Activated CD8-positive, alpha-beta T cell treated with anti-CD3 and anti-CD28 coated beads, Interleukin-2, amount 10 ng/mL, durations not matched to agents 7 days and 5 days (primary cell): Measurements from ENCODE around the gene GBP2. TPM values are rescaled to one million over a fixed set of nuclear protein-coding genes. Genes with fewer than 3 reads are reported as not detected.
"Not testable (repeated sequence)": the region's sequence is repeated elsewhere in the genome, so short reads cannot be mapped to it uniquely, and the experiment has no call there.

Source experiments
- ATAC-seq: fragments of 150-1000 bp; cut with Tn5 transposase; one replicate; pipeline ENCODE4 v1.10.0; 2021; ENCODE audit warnings: moderate library complexity
- CTCF ChIA-PET: fragments of 350-600 bp; sonication (Branson Sonifier 250); formaldehyde crosslinking; loops from one replicate; lab custom pipeline; 2021; ENCODE audit warnings: antibody characterized with exemption; lab: Charles Lee
- POLR2A ChIA-PET: fragments of 350-600 bp; sonication (Branson Sonifier 250); formaldehyde crosslinking; loops from one replicate; lab custom pipeline; 2021; ENCODE audit warnings: antibody characterized with exemption; lab: Charles Lee
- DNase-seq: peaks from one replicate; pipeline ENCODE4 v3.0.0-alpha.2; 2020
- H3K27ac Mint-ChIP-seq: one replicate; pipeline ENCODE4 v1.8.0; 2021; ENCODE audit warnings: mild to moderate bottlenecking, mixed read lengths
- H3K27me3 Mint-ChIP-seq: one replicate; pipeline ENCODE4 v1.8.0; 2021; ENCODE audit warnings: low read depth, mixed read lengths
- H3K36me3 Mint-ChIP-seq: one replicate; pipeline ENCODE4 v1.8.0; 2021; ENCODE audit warnings: low read depth, mixed read lengths
- H3K4me1 Mint-ChIP-seq: one replicate; pipeline ENCODE4 v1.8.0; 2021; ENCODE audit warnings: low read depth, mixed read lengths
- H3K4me3 Mint-ChIP-seq: one replicate; pipeline ENCODE4 v1.8.0; 2021; ENCODE audit warnings: mild to moderate bottlenecking, mixed read lengths
- H3K9me3 Mint-ChIP-seq: one replicate; pipeline ENCODE4 v1.8.0; 2022; ENCODE audit warnings: mixed read lengths; ENCODE audit not compliant: insufficient read depth
- total RNA-seq, 2 experiments: library from RNA; stranded (reverse); gene quantifications; one replicate each; pipeline ENCODE4 v1.2.3, GENCODE V29; 2021

GBP2 gene
- total RNA-seq, 2 experiments from 2014 or later = 95.8 to 97.4 TPM

DNA sequence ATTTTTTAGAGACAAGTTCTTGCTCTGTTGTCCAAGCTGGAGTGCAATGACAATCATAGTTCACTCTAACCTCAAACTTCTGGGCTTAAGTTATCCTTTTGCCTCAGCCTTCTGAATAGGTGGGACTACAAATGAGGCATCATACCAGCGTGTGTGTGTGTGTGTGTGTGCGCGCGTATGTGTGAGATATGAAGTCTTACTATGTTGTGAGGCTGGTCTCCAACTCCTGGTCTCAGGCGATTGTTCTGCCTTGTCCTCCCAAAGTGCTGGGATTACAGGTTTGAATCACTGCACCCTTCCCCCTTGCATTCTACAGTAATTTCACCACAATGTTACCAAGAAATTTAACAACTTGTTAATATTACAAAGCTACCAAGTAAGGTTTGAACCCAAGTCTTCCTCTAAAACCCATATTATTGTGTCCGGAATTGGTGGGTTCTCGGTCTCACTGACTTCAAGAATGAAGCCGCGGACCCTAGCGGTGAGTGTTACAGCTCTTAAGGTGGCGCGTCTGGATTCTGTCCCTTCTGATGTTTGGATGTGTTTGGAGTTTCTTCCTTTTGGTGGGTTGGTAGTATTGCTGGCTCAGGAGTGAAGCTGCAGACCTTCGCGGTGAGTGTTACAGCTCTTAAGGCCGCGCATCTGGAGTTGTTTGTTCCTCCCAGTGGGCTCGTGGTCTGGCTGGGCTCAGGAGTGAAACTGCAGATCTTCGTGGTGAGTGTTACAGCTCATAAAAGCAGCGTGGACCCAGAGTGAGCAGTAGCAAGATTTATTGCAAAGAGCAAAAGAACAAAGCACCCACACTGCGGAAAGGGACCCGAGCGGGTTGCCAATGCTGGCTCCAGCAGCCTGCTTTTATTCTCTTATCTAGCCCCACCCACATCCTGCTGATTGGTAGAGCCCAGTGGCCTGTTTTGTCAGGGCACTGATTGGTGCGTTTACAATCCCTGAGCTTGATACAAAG, 970 bp upstream of the GBP2 start:
- peak overlapping the region; percentile 99 for H3K27ac Mint-ChIP-seq

GRCh38 chr1:89125240-89125912, 538 bp downstream of the GBP2 start:
- Mint-ChIP-seq H3K36me3 (peaks cover 53% of the 10 kb centered on the region), H3K4me1 (peaks cover 62% of the 10 kb centered on the region), H3K4me3 (peak overlapping the region; percentile 93)

More for the DNA sequence above, 970 bp upstream of the GBP2 start:
- not testable (repeated sequence) for H3K9me3 Mint-ChIP-seq, H3K27me3 Mint-ChIP-seq
- H3K36me3 Mint-ChIP-seq = peaks cover 46% of the 10 kb centered on the region
- H3K4me3 Mint-ChIP-seq = peak overlapping the region; percentile 81
- peaks cover 58% of the 10 kb centered on the region for H3K4me1 Mint-ChIP-seq
- POLR2A ChIA-PET = interaction anchor here (0.6 to 4.3 kb wide), 34 partner anchors 9 to 717 kb away, joined by 3 to 46 read pairs (median 5); partner anchors contain the start of genes GBP1, GBP3, GBP4 and GBP6
- DNase-seq (peak; percentile 86), ATAC-seq (peak; percentile 40)
- CTCF ChIA-PET = interaction anchor here (0.7 to 2.3 kb wide), 16 partner anchors 8 to 232 kb away, joined by 3 to 17 read pairs (median 4); partner anchors contain the start of genes GBP4 and GBP5

DNA sequence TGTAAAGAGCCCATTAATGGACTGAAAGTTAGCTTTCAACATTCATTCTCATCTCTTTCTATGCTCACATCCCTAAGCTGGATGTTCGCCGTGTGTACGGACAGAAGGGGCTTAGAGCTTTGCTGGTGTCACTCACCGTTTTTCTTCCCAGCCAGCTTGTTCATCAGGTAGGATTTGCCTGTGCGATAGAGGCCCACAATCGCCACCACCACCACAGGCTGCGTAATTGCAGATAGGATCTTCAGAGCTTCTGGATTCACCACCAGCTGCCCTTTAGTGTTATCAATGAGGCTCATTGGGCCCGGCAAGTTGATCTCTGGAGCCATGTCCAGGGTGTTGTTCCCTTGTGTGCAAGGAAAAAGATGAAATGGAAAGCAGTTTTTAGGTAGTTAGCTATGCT, 4.3 kb downstream of the GBP2 start:
- ChIA-PET POLR2A (no interaction called here), CTCF (interaction anchor here (1.0 to 1.6 kb wide), 2 partner anchors 138 to 237 kb away, joined by 3 read pairs; no protein-coding TSS in a partner anchor)
- no peak overlapping the region for H3K4me3 Mint-ChIP-seq
- no peak overlapping the region for H3K27ac Mint-ChIP-seq
- no peak for ATAC-seq
- H3K4me1 Mint-ChIP-seq = peaks cover 33% of the 10 kb centered on the region
- DNase-seq = no peak
- peaks cover 33% of the 10 kb centered on the region for H3K36me3 Mint-ChIP-seq
- no peaks in the 10 kb centered on the region for H3K27me3 Mint-ChIP-seq
- no peaks in the 10 kb centered on the region for H3K9me3 Mint-ChIP-seq

More at GRCh38 chr1:89125240-89125912, 538 bp downstream of the GBP2 start:
- peak overlapping the region; percentile 96 for H3K27ac Mint-ChIP-seq
- POLR2A ChIA-PET = interaction anchor here (0.7 to 4.3 kb wide), 14 partner anchors 9 to 233 kb away, joined by 3 to 46 read pairs (median 10); partner anchors contain the start of genes GBP1, GBP3 and GBP4
- DNase-seq (no peak), ATAC-seq (peak; percentile 14)
- CTCF ChIA-PET = interaction anchor here (1.2 to 2.3 kb wide), 4 partner anchors 7 to 151 kb away, joined by 3 to 9 read pairs (median 4); partner anchors contain the start of gene GBP4
- no peaks in the 10 kb centered on the region for H3K27me3 Mint-ChIP-seq
- H3K9me3 Mint-ChIP-seq = peaks cover 3% of the 10 kb centered on the region

GRCh38 chr1:89114662-89115061, 11.3 kb downstream of the GBP2 start:
- no peak for DNase-seq
- Mint-ChIP-seq H3K4me3 (no peak overlapping the region), H3K27me3 (no peaks in the 10 kb centered on the region), H3K27ac (no peak overlapping the region), H3K36me3 (peaks cover 57% of the 10 kb centered on the region), H3K4me1 (peaks cover 11% of the 10 kb centered on the region), H3K9me3 (peaks cover 8% of the 10 kb centered on the region)
- ChIA-PET POLR2A (interaction anchor here (2.0 kb wide), 1 partner anchor 12 kb away, joined by 13 read pairs; the partner anchor contains the start of gene GBP2), CTCF (no interaction called here)
- peak; percentile 28 for ATAC-seq

GRCh38 chr1:89112871-89113613, 12.9 kb downstream of the GBP2 start:
- no peak overlapping the region for H3K4me3 Mint-ChIP-seq
- H3K27me3 Mint-ChIP-seq = no peaks in the 10 kb centered on the region
- peaks cover 10% of the 10 kb centered on the region for H3K9me3 Mint-ChIP-seq
- CTCF ChIA-PET = interaction anchor here (0.9 kb wide), 1 partner anchor 36 kb away, joined by 3 read pairs; no protein-coding TSS in a partner anchor
- POLR2A ChIA-PET = interaction anchor here (0.5 to 1.5 kb wide), 5 partner anchors 11 to 49 kb away, joined by 3 to 4 read pairs (median 3); partner anchors contain the start of gene GBP1
- ATAC-seq (no peak), DNase-seq (no peak)
- H3K36me3 Mint-ChIP-seq = peaks cover 73% of the 10 kb centered on the region
- H3K4me1 Mint-ChIP-seq = peaks cover 11% of the 10 kb centered on the region
- no peak overlapping the region for H3K27ac Mint-ChIP-seq

- CTCF ChIA-PET = no interaction called here
- no peak for DNase-seq
- Mint-ChIP-seq H3K9me3 (peaks cover 9% of the 10 kb centered on the region), H3K27ac (no peak overlapping the region), H3K36me3 (peaks cover 76% of the 10 kb centered on the region), H3K27me3 (no peaks in the 10 kb centered on the region), H3K4me3 (no peak overlapping the region), H3K4me1 (no peaks in the 10 kb centered on the region)
- no peak for ATAC-seq
- POLR2A ChIA-PET = no interaction called here
Measured at GRCh38 chr1:89104687-89105086, 21.2 kb downstream of the GBP2 start.

GRCh38 chr1:89104147-89104546, 21.8 kb downstream of the GBP2 start:
- Mint-ChIP-seq H3K4me3 (no peak overlapping the region), H3K4me1 (no peaks in the 10 kb centered on the region), H3K9me3 (peaks cover 9% of the 10 kb centered on the region), H3K27me3 (no peaks in the 10 kb centered on the region), H3K27ac (no peak overlapping the region), H3K36me3 (peaks cover 71% of the 10 kb centered on the region)
- ATAC-seq (no peak), DNase-seq (no peak)
- CTCF ChIA-PET = no interaction called here
- POLR2A ChIA-PET = no interaction called here

DNA sequence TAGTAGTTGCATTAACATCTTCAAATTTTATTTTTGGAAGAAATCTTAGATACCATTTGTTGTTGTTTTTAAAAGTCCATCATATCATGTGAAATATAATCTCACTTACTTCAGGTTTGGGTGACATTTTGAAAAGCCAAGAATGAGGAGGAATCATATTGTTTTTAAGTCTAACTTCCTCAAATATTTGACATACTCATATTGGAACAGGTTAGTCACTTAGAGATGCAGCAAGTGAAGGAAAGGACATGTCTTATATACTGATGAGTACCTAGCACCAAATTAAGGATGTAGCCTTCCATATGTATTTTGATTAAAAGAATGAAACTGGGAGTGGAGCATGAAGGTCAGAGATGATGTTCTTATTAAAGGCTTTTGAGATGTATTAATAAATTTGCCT, 23.9 kb downstream of the GBP2 start:
- ATAC-seq = no peak
- CTCF ChIA-PET = no interaction called here
- no peaks in the 10 kb centered on the region for H3K27me3 Mint-ChIP-seq
- peaks cover 52% of the 10 kb centered on the region for H3K36me3 Mint-ChIP-seq
- no peak overlapping the region for H3K27ac Mint-ChIP-seq
- POLR2A ChIA-PET = no interaction called here
- no peak for DNase-seq
- peaks cover 11% of the 10 kb centered on the region for H3K9me3 Mint-ChIP-seq
- H3K4me1 Mint-ChIP-seq = no peaks in the 10 kb centered on the region
- no peak overlapping the region for H3K4me3 Mint-ChIP-seq

DNA sequence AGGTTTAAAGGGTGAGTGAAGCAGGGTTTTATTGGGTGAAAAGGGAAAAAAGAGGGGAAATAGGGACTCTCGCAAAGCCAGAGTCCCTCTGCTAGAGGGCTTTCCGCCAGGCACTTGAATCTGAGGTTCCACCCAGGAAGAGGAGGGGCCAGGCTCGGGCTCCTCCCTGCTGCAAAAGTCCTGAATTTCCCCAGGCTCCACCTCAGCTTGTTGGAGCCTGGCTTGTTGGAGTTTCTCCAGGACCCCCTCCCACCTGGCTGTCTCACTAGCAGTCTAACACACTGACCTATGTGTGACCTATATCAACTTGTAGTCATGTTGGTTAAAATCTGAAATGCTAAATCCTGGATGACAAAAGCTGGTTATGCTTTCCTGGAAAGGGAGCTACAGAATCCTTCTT, 25.5 kb downstream of the GBP2 start:
- POLR2A ChIA-PET = interaction anchor here (1.2 kb wide), 1 partner anchor 15 kb away, joined by 3 read pairs; no protein-coding TSS in a partner anchor

DNA sequence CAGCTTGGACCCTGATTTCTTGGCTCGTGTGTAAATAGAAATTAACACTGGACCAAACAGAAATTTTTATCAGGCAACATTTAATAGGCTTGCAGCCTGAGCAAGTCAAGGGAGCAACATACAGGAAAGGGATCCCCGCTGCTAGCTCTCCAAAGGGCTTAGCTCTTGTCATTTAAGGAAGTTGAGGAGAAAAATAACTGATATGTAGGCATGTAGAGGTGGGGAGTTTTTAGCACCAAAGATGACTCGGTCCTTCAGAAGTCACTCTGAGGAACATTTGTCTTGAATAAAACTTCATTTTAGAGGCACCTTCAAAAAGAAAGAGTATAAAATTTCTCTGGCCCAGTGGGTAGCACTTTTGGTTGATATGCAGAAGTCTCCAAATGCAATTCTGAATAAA, 27.1 kb downstream of the GBP2 start:
- ATAC-seq = no peak
- Mint-ChIP-seq H3K27ac (no peak overlapping the region), H3K4me3 (no peak overlapping the region), H3K4me1 (no peaks in the 10 kb centered on the region), H3K9me3 (peaks cover 14% of the 10 kb centered on the region), H3K27me3 (no peaks in the 10 kb centered on the region), H3K36me3 (peaks cover 24% of the 10 kb centered on the region)
- CTCF ChIA-PET = interaction anchor here (2.3 kb wide), 1 partner anchor 14 kb away, joined by 8 read pairs; no protein-coding TSS in a partner anchor
- POLR2A ChIA-PET = no interaction called here
- no peak for DNase-seq

More for the DNA sequence above, 25.5 kb downstream of the GBP2 start:
- no peaks in the 10 kb centered on the region for H3K27me3 Mint-ChIP-seq
- no peak for ATAC-seq
- no peak overlapping the region for H3K27ac Mint-ChIP-seq
- no peaks in the 10 kb centered on the region for H3K4me1 Mint-ChIP-seq
- peaks cover 39% of the 10 kb centered on the region for H3K36me3 Mint-ChIP-seq
- peaks cover 18% of the 10 kb centered on the region for H3K9me3 Mint-ChIP-seq
- no peak for DNase-seq
- CTCF ChIA-PET = interaction anchor here (2.3 kb wide), 1 partner anchor 15 kb away, joined by 8 read pairs; no protein-coding TSS in a partner anchor
- H3K4me3 Mint-ChIP-seq = no peak overlapping the region

GRCh38 chr1:89095737-89096136, 30.2 kb downstream of the GBP2 start:
- no peak for ATAC-seq
- peaks cover 12% of the 10 kb centered on the region for H3K36me3 Mint-ChIP-seq
- no peak for DNase-seq
- CTCF ChIA-PET = interaction anchor here (1.7 kb wide), 1 partner anchor 10 kb away, joined by 4 read pairs; no protein-coding TSS in a partner anchor
- H3K27me3 Mint-ChIP-seq = no peaks in the 10 kb centered on the region
- POLR2A ChIA-PET = no interaction called here
- H3K4me1 Mint-ChIP-seq = no peaks in the 10 kb centered on the region
- no peak overlapping the region for H3K27ac Mint-ChIP-seq
- peaks cover 19% of the 10 kb centered on the region for H3K9me3 Mint-ChIP-seq
- no peak overlapping the region for H3K4me3 Mint-ChIP-seq
